SK-N-MC (cell line): ENCODE data around the gene DCN.

Experiments
- EZH2 ChIP-seq: fragments of 200-600 bp; sonication (generic); IDR thresholded peaks from one replicate; pipeline ENCODE4 v1.6.1; 2017; ENCODE audit warnings: antibody characterized with exemption
- POLR2AphosphoS5 ChIP-seq: IDR thresholded peaks from 2 replicates; pipeline ENCODE4 v1.6.1; 2012; ENCODE audit warnings: mild to moderate bottlenecking, low read depth, low read length, borderline replicate concordance

GRCh38 chr12:91177381-91177780 is 5.2 kb downstream of the DCN start:
- TF ChIP-seq POLR2AphosphoS5 (no peak), EZH2 (no peak)
